ENCODE data around the gene DPP9. TPM values are rescaled to one million over a fixed set of nuclear protein-coding genes. Genes with fewer than 3 reads are reported as not detected.

The DPP9 gene
- total RNA-seq, 1 experiment from 2014 or later: 46.4 TPM

GRCh38 chr19:4656102-4656501, 67.5 kb downstream of the DPP9 start:
- Mint-ChIP-seq H3K36me3 (ENCODE audit: insufficient read depth in 1 of 3, low read depth in 3 of 3) (peaks cover 8 to 39% (median 21%) of the 10 kb centered on the region in 3 experiments; a peak in 6 of 7 replicates), H3K4me3 (no peak overlapping the region), H3K9me3 (no peaks in the 10 kb centered on the region), H3K4me1 (peaks cover 0 to 5% of the 10 kb centered on the region in 2 experiments; a peak in 2 of 4 replicates), H3K27ac (no peak overlapping the region), H3K27me3 (ENCODE audit: low read depth) (no peaks in the 10 kb centered on the region)
- H2BK15ac ChIP-seq (ENCODE audit: low read depth, low read length): no peak overlapping the region
- no peak overlapping the region for H2AK5ac ChIP-seq (ENCODE audit: insufficient read length, low read length)
- H2AFZ ChIP-seq (ENCODE audit: low read length): no peak overlapping the region
- no peak overlapping the region for H3K18ac ChIP-seq (ENCODE audit: insufficient read length, low read depth, low read length)
- H4K20me1 ChIP-seq (ENCODE audit: control insufficient read depth, insufficient read depth, insufficient read length): no peaks in the 10 kb centered on the region
- no peak overlapping the region for H3K23ac ChIP-seq (ENCODE audit: insufficient read length, low read depth, low read length)
- no peaks in the 10 kb centered on the region for H3K23me2 ChIP-seq (ENCODE audit: insufficient read length, low read depth, low read length, poor library complexity, severe bottlenecking)
- H3K27ac ChIP-seq (ENCODE audit: insufficient read length, low read depth, low read length): no peak overlapping the region
- no peak overlapping the region for H4K8ac ChIP-seq (replicated peaks; ENCODE audit: insufficient read length, low read depth, low read length)
- H3K4me1 ChIP-seq (ENCODE audit: insufficient read depth, low read length): no peaks in the 10 kb centered on the region
- TF ChIP-seq, protein P1, sequence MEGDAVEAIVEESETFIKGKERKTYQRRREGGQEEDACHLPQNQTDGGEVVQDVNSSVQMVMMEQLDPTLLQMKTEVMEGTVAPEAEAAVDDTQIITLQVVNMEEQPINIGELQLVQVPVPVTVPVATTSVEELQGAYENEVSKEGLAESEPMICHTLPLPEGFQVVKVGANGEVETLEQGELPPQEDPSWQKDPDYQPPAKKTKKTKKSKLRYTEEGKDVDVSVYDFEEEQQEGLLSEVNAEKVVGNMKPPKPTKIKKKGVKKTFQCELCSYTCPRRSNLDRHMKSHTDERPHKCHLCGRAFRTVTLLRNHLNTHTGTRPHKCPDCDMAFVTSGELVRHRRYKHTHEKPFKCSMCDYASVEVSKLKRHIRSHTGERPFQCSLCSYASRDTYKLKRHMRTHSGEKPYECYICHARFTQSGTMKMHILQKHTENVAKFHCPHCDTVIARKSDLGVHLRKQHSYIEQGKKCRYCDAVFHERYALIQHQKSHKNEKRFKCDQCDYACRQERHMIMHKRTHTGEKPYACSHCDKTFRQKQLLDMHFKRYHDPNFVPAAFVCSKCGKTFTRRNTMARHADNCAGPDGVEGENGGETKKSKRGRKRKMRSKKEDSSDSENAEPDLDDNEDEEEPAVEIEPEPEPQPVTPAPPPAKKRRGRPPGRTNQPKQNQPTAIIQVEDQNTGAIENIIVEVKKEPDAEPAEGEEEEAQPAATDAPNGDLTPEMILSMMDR (conservative IDR thresholded peaks at IDR 0.05): no peak
- no peak overlapping the region for H3K14ac ChIP-seq (ENCODE audit: insufficient read depth, low read length)
- H4K5ac ChIP-seq (ENCODE audit: insufficient read length, low read depth, low read length): no peak overlapping the region
- no peak overlapping the region for H3K4ac ChIP-seq (ENCODE audit: low read depth, low read length)
- no peak overlapping the region for H3T11ph ChIP-seq (ENCODE audit: low read length)
- no peak overlapping the region for H2BK120ac ChIP-seq (ENCODE audit: low read depth, low read length, poor library complexity, severe bottlenecking)
- no peaks in the 10 kb centered on the region for H3K27me3 ChIP-seq (ENCODE audit: insufficient read depth, low read length)
- H3K4me2 ChIP-seq (ENCODE audit: insufficient read depth, insufficient read length, low read length): no peak overlapping the region
- H3K79me2 ChIP-seq (ENCODE audit: insufficient read depth, low read length): no peaks in the 10 kb centered on the region
- H3K9ac ChIP-seq (ENCODE audit: extremely low read depth, insufficient read length, low read length): no peak overlapping the region
- no peak overlapping the region for H2BK20ac ChIP-seq (ENCODE audit: low read depth, low read length, poor library complexity, severe bottlenecking)
- H2BK12ac ChIP-seq (ENCODE audit: insufficient read length, low read depth, low read length): no peak overlapping the region
- no peaks in the 10 kb centered on the region for H3K9me3 ChIP-seq (ENCODE audit: control insufficient read depth, low read depth, low read length)
- no peak overlapping the region for H2BK5ac ChIP-seq (ENCODE audit: insufficient read length, low read length)
- WGBS (ENCODE audit: extremely low coverage, insufficient read length, low lambda C conversion rate): no CpG with 5 or more reads among the region's 8 CpGs
- H3K56ac ChIP-seq (ENCODE audit: insufficient read length, low read depth, low read length): no peak overlapping the region
- no peak for DNase-seq
- no peaks in the 10 kb centered on the region for H3K79me1 ChIP-seq (ENCODE audit: insufficient read depth, low read depth, low read length, poor library complexity, severe bottlenecking)
- H4K91ac ChIP-seq (ENCODE audit: insufficient read length, low read depth, low read length): no peak overlapping the region
